Ecto neural progenitor cell (in vitro differentiated cells): ENCODE data around the gene ARHGAP23.

Source experiments
- DNase-seq: peaks from one replicate; pipeline ENCODE4 v3.0.0-alpha.2; 2018; ENCODE audit warnings: low spot score

Gene ARHGAP23

GRCh38 chr17:38428112-38428642 is at the start of gene ARHGAP23:
TSS of gene ARHGAP23 (plus strand) at chr17:38428464. CDS start at chr17:38428486, 22 bp downstream.
- DNase-seq = peak; percentile 75

GRCh38 chr17:38379448-38379847 is 48.8 kb upstream of the ARHGAP23 start:
- DNase-seq = no peak

GRCh38 chr17:38395090-38395489 is 33.2 kb upstream of the ARHGAP23 start:
- no peak for DNase-seq

- no peak for DNase-seq
These were observed 31.0 kb upstream of the ARHGAP23 start for GRCh38 chr17:38397227-38397626.

GRCh38 chr17:38400286-38400685 is 28.0 kb upstream of the ARHGAP23 start:
- no peak for DNase-seq

- no peak for DNase-seq
These were observed 26.8 kb upstream of the ARHGAP23 start for GRCh38 chr17:38401459-38401858.

GRCh38 chr17:38402897-38403296 is 25.4 kb upstream of the ARHGAP23 start:
- DNase-seq = no peak

- DNase-seq = no peak
These were observed 24.8 kb upstream of the ARHGAP23 start for GRCh38 chr17:38403491-38403890.

- DNase-seq = no peak
These were observed 23.9 kb upstream of the ARHGAP23 start for GRCh38 chr17:38404174-38404943.

- no peak for DNase-seq
These were observed 22.6 kb upstream of the ARHGAP23 start for GRCh38 chr17:38405654-38406053.

GRCh38 chr17:38410201-38410600 is 18.1 kb upstream of the ARHGAP23 start:
- no peak for DNase-seq

GRCh38 chr17:38415250-38416194 is 12.7 kb upstream of the ARHGAP23 start:
- DNase-seq = peak; percentile 67

- DNase-seq = no peak
These were observed 11.4 kb upstream of the ARHGAP23 start for GRCh38 chr17:38416840-38417209.

- DNase-seq = no peak
These were observed 10.9 kb upstream of the ARHGAP23 start for GRCh38 chr17:38417210-38417951.

GRCh38 chr17:38418062-38418692 is 10.1 kb upstream of the ARHGAP23 start:
- DNase-seq = no peak

- peak; percentile 75 for DNase-seq
These were observed 9.4 kb upstream of the ARHGAP23 start for GRCh38 chr17:38418693-38419507.

GRCh38 chr17:38419508-38419981 is 8.7 kb upstream of the ARHGAP23 start:
- no peak for DNase-seq

GRCh38 chr17:38420518-38420917 is 7.7 kb upstream of the ARHGAP23 start:
- no peak for DNase-seq

- no peak for DNase-seq
These were observed 7.0 kb upstream of the ARHGAP23 start for GRCh38 chr17:38421171-38421841.
